HG03039 (cell line): ENCODE measurements around the gene ZMYND19.
"Not testable (repeated sequence)": the region's sequence is repeated elsewhere in the genome, so short reads cannot be mapped to it uniquely, and the experiment has no call there.

ENCODE experiments used
- ATAC-seq: cut with Tn5 transposase; IDR thresholded peaks from one replicate; pipeline ENCODE4 v1.9.1; 2021; ENCODE audit warnings: mild to moderate bottlenecking, moderate library complexity; ENCODE audit not compliant: unreplicated experiment

Gene ZMYND19

DNA sequence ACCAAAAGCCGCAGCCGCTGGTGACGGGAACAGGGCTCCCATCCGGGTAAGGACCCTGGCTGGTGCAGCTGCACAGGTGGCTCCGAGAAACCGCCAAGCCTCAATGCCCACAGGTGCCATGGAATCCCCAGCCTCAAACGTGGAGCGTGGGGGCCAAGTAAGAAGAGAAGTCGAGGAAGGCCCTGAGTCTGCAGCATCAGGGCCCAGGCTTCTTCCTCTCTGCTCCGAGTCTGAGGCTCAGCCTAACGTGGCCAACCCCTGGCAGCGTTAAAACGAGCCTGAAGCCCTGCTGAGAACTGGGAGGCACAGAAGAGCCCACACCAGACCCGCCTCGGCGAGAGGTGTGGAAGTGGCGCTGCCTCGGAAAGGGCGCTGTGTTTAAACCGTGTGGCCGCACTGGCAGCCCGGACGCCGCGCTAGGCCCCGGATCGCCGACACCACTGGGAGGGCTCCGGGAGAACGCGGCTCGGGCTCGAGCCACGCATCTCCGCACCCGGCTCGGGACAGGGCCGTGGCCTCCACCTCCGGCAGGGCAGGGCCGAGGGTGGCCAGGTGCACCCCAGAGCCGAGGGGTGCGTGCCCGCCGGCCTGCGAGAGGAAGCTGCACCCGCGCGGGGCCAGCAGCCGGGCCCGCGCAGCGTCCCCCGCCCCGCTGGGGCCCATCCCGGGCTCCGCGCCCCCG lies 730 bp downstream of the ZMYND19 start:
- ATAC-seq, result peak; percentile 3

DNA sequence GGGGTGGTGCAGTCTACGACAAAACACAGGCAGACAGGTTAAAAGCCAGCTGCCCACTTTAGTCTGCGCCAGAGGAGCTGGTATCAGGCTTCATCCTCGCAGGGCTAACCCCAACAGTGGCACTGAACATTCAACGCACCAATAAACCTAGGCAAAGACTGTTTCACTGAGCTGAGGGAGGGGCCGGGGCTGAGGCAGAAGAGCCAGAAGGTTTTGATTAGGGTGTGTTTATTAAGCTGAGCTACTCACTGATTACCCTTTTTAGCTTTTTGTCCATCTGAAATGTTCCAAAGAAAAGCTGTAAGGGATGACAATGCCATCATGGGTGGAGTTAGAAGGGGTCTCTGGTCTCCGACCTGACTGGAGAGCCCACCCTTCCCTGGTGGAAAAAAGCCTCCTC lies 1.4 kb downstream of the ZMYND19 start:
- no peak for ATAC-seq

DNA sequence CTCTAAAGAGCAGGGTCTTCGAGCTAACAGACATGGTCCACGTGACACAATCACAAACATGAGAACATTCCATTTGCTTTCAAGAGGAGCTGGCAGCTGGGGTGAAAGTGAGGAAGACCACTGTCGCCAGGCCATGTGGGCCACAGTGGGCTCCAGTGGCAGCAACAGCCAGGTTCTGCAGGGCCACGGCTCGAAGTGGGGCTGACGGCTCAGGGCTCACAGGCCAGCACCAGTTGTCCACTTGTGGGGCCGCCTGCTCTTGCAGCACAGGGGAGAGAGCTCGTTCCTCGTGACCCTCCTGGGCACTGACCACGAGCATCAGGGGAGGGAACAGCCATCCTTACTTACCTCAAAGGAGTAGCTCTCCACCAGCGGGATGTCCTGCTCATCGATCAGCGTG lies 2.0 kb downstream of the ZMYND19 start:
- ATAC-seq, result no peak

DNA sequence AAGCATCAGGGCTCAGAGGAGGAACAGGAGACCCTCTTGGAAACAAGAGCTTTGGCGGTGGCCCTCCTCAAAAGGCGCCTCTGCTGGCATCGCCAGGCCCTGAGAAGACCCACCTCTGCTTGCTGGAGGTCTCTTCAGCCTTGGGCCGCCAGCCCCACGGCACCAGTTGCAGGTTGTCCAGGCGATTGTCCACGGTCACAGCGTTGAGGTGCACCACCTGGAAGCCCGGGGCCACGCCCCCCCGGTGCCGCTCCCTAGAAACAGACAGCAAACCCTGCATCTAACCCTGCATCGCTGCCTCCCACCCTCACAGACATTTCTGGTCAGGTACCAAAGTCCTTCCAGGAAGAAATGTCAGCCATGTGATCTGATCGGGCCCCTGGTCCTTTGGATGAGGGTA lies 3.5 kb downstream of the ZMYND19 start:
- ATAC-seq, result no peak

DNA sequence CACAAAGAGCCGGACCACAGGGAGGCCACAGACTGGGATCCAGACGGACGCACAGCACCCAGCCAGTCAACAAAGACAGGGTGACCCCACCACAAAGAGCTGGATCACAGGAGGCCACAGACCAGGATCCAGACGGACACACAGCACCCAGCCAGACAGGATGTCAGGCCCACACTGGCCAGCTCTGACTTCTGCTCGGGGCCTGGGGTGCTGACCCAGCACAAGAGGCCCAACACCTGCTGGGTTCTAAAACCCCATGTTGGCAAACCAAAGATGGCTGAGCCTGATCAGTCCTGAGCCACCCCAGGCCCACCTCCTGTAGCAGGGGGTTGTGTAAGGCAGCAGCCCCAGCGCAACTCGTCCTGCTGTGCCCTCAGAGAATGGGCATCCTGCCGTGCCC lies 6.4 kb downstream of the ZMYND19 start:
- ATAC-seq, result no peak

DNA sequence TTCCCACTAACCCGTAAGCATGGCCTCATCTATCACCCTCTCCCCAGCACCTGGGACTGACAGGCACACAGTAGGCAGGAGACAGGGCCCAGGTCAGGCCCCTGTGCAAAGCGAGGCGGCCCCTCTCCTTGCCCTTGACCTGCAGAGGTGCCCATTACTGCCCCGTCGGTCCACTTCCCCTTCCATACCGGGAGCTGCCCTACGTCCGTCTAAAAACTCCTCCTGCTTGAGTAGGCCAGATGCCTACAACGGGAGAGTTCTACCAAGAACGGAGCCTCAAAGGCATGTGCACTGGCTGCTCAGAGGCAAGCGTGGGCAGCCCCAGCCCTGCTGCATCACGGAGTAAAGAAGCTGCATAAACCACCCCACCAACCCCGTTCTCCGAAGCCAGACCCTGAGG lies 7.0 kb downstream of the ZMYND19 start:
- ATAC-seq, result no peak

DNA sequence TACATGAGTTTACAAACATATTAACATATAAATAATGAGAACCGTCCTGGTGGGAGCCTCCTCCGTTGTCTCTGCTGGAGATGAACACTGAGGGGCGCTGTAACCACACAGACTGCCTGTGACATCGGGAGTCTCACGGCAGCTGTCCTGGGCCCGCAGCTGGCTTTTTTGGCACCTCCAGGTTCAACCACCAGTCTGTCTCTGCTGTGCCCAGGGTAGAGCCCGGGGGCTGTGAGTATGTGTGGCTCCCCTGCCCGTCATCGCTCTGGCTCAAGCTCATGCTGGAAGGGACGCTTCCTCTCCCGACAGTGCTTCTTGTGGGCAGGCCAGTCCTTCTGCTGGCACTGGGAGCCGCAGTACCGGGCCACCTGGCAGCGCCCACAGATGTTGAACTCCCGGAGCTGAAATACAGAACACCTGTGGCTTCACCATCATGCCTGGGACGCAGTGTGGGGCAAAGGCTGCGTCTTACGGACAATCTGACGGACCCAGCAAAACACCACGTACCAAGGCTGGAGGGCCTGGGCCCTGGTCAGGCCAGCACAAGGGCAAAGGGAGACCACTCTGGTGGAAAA lies 7.9 kb downstream of the ZMYND19 start:
- no peak for ATAC-seq

DNA sequence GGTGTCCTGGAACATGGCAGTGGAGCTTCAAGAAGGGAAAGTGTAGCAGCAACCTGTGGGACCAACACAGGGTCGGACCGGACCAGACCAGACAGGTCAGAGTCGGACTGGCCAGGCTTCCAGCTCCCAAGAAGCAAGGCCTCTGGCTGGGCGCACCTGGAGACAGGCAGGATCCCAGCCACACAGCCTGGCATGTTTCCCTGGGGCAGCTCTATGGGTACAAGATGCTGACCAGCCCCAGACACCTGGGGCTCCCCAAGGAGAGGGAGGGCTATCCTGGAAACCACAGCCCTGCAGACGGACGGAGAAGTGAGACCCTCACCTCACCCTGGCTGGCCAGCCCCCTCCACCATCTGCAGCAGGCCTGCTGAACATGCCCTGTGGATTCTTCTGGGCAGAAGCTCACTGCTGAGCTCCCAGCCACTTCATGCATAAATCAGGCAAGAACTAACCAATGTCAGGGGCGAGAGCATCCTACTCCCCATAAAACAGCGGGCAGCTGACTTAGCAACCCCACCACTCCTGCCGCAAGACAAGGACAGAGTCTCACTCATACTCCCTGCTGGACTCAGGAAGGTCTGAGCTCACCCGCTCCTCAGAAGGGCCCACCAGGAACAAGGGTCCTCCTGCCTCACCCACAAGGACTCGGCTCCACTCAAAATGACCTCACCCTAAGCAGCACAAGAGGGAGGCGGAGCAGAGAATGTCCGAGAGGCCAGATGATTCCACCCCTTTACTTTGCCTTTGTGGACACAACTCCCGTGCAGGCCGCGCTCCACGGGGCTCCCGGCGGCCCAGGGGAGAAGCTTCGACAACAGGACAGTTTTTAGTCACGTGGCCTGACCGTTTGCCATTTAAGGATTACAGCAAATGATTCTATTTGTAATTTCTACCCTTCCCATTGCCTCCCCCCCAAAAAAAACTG lies 8.7 kb downstream of the ZMYND19 start:
- no peak for ATAC-seq

DNA sequence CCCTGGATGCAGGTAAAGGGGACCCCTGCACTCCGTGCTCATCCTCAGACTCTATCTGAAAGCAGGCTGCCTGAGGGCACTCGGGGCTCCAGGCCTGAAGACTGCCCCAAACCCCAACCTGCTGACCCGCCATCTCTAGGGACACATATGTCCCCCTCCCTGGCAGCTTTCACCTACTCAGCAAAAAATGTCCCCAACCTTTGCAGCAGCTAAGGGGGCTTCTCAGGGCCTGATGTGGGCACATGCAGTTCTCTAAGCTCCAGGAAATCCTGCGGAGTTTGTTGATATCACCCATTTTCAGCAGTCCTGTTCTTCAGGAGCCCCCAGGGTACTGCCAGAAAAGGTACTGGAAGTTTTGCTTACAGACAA lies 9.4 kb downstream of the ZMYND19 start:
- no peak for ATAC-seq

DNA sequence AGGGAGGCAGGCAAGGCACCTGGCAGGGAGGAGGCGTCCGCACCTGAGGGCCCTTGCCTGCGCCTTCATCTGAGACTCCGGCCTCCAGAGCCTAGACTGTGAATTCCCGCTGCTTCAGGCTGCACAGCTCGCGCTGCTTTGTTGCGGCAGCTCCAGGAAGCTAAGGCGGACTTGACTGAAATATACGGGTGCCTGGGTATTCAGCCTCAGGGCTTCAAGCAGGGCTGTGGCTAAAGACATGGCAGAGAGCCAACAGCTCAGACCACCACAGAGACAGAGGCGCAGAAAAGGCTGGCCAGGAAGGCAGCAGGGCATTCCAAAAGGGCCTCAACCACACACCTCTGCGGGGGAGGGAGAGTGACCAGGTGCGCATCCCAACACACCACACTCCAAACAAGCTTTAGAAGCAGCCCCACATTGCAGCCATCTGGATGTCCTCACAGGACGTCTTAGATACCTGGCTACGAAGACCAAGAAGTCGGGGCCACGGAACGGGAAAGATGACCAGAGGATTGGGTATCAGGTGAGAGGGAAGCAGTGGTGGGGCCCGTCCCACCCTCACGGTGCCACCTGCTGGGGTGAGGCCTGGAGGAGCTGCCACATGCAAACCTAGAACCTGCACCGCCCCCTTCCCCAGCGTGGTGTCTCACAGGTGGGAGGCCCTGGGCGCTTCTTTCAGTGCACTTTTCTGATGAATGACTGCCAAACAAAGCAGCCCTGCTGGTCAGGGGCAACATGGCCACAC lies 9.9 kb downstream of the ZMYND19 start:
- ATAC-seq, result no peak

DNA sequence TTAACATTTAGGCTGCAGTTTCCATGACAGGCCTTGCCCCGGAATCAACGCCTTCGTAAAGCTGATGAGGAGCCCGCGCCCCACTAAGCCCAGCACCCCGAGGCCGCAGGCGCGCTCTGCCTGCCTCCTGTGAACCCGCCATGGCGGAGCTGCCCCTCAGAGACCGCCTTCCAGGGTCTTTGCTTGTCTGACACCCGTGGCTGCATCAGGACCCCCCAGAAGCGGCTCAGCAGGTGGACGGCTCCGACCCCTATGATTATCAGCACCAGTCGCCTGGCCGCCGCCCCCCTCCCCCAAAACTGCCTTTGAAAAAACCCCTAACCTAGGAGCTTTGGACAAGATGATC lies 11.1 kb downstream of the ZMYND19 start:
- no peak for ATAC-seq

DNA sequence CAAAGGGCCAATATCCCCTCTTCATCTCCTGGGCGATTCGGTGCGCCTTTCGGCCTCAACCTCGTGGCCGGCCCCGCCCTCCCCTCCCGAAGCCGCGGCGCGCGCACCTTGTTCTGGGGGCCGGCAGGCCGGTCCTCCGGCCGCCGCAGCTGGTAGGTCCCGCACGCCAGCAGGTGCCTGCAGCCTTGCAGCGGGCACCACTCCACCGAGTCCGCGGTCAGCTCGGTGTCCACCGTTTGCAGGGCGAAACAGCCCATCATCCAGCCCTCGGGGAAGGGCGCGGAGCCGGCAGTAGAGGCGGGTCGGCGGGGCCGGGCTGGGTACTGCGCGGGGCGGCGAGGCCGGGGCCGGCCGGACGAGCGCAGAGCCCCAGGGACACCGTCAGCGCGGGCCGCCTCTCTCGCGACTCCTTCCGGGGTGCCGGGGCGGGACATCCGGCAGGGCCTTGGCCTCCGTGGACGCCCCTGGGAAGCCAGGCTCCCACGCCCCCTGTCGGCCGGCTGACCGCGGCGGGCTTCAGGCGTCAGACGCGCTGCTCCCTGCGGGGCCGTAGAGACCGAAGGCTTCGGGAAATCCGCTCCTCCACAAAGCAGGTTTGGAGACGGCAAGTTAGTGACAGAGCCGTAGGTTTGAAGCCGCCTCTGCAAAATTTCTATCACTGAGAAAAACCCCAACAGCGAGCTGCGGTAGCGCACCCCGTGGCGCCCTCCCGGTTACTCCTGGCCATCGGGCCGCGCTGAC lies 11.6 kb downstream of the ZMYND19 start, which contains the start of gene DPH7:
Gene DPH7 (minus strand): TSS at position 408 of the 741 bp plus-strand sequence. CDS start 148 bp downstream, at position 260.
- ATAC-seq, result peak; percentile 83

DNA sequence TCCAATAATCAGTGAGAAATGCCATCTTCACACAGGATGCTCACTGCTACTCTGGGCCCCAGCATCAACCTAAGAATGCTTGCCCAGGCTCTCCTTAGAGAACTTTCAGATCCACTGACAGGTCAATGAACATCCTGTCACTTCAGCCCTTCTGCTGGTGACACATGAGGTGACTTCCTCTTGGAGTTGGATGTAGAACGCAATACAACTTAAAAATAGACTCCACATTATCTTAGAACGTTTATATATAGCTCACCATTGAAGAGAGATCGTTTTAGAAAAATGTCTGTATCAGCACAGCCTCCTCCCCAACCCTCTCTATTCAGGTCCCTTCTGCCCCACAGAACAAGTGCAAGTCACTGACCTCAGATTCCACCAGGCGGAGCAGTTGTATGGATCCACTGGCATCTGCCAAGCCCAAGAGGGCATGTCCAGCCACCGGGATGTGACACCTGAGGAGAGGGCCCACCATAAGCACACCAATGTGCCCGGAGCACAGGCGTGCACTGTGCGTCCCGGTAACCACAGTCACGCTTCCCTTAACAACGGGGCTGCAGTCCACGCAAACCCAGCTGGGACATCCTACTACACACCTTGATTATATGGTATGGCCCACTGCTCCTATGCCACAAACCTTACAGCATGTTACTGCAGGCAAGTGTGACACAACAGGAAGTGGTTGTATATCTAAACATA lies 14.4 kb downstream of the ZMYND19 start:
- no peak for ATAC-seq

DNA sequence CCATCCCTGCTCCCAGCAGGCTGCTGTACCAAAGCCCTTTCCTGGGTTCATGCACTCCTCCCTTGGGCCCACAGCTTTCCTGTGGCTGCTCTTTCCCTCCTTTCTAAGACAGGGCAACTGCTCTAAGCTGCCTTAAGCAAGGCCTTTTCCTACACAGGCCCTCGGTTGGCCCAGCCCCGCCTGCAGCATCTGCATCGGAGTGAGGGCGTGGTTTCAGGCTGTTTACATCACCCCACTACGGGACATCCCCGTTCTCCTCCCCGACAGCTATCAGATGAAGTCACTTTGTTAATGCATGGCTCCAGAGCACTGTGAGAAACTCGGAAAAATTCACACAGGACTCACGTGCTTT lies 15.0 kb downstream of the ZMYND19 start:
- no peak for ATAC-seq

DNA sequence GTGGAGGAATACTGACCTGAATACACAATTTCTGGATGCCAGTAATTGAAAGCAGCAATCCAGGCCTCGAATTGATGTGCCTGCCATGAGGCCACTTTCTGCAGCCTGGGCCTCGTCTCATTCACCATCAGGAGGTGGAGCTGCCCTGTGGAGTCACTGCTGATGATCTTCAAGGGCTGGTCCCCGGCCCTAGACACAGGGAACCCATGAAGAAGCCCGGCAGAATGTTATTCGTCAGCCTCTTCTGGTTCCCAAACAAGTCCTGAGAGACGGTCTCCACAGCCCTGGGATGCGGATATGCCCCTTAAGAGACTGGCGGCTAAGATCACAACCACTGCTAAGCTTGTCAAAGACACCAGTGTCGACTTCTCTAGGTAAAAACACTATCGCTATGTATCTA lies 16.1 kb downstream of the ZMYND19 start:
- no peak for ATAC-seq

DNA sequence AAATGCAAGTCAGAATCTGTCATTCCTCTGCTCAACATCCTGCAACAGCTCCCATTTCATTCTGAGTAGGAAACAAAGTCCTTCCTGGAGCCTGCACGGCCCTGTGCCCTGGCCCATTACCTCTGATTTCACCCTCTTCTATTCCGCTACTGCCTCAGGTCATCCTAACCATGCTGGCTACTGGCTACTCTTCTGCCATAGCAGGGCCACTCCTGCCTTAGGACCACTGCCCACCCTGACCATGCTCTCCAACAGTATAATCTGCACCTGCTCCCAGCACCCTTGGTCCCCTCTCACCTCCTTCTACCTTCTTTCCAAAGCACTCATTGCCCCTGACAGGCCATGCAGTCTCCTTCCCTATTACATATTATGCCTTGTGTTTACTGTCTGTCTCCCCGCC lies 19.7 kb downstream of the ZMYND19 start:
- no peak for ATAC-seq

DNA sequence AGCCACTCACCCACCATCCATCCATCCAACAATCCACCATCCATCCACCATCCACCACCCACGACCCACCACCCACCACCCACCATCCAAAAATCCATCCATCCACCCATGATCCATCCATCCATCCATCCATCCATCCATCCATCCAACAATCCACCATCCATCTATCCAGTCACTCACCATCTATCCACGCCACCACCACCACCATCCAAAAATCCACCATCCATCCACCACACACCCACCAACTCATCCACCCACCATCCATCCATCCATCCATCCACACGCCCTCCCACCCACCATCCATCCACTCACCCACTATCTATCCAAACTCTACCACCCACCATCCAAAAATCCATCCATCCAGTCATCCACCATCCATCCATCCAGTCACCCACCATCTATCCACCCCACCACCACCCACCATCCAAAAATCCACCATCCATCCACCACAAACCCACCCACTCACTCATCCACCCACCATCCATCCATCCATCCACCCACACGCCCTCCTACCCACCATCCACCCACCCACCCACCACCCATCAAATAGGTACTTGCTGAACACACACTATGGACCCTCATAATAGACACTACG lies 20.6 kb downstream of the ZMYND19 start:
- ATAC-seq, result no peak

DNA sequence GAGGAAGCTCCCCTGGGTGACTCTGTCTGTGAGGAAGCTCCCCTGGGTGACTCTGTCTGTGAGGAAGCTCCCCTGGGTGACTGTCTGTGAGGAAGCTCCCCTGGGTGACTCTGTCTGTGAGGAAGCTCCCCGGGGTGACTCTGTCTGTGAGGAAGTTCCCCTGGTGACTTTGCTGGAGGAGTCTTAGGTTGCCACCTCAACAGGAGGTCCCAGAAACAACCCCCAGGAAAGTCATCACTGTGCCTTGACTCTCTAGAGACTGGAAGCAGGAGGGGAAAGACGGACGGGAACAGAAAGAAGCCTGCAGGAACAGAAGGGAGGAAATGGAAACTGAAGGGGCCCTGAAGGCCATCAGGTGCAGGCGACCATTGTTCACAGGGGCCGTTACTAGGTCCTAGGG lies 21.9 kb downstream of the ZMYND19 start:
- ATAC-seq, result not testable (repeated sequence)

DNA sequence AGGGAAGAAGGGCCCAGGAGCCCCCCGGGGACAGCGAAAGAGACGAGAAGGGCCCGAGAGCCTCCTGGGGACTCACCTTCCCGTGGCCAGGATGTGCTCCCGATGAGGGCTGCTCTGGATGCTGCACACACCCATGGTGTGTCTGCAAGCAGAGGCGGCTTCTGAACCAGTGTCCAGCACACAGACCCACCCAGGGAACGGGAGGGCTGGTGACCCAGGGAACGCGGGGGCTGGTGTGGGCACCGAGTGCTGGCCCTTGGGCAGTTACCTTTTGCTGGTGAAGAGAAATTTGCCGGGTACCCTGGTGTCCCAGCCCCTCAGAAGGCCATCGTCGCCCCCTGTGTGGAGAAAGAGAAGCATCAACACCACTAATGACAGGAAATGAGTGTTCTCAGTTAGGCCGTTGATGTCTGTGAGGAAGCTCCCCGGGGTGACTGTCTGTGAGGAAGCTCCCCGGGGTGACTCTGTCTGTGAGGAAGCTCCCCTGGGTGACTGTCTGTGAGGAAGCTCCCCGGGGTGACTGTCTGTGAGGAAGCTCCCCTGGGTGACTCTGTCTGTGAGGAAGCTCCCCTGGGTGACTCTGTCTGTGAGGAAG lies 25.4 kb downstream of the ZMYND19 start:
- no peak for ATAC-seq
